H7 (cell line): Measurements from ENCODE around the gene ZNF775. TPM values are rescaled to one million over a fixed set of nuclear protein-coding genes. Genes with fewer than 3 reads are reported as not detected.

Source experiments
- DNase-seq: peaks from one replicate; pipeline ENCODE4 v3.0.0; 2012
- H3K27me3 ChIP-seq: 2 replicates; pipeline ENCODE4 v1.6.0; 2011; ENCODE audit warnings: mild to moderate bottlenecking, low read length; ENCODE audit not compliant: control insufficient read depth, insufficient read depth
- H3K36me3 ChIP-seq: replicated peaks from 2 replicates; pipeline ENCODE4 v1.5.1; 2011; ENCODE audit warnings: low read length; ENCODE audit not compliant: control insufficient read depth, insufficient read depth
- H3K4me3 ChIP-seq: 2 replicates; pipeline ENCODE4 v1.5.1; 2011; ENCODE audit warnings: low read depth, mild to moderate bottlenecking, control low read depth, low read length, moderate library complexity; ENCODE audit not compliant: insufficient read depth
- total RNA-seq: library from RNA; depleted of rRNA; stranded (reverse); fragments of >200 nt; shearing (Covaris generic); gene quantifications from 2 replicates; pipeline ENCODE4 v1.2.3, GENCODE V29; 2014

Gene ZNF775
- total RNA-seq, 1 experiment from 2014 or later = 44.2 TPM

GRCh38 chr7:150340024-150340749, 38.9 kb upstream of the ZNF775 start:
- DNase-seq = peak; percentile 78
- Histone ChIP-seq H3K36me3 (peaks cover 11% of the 10 kb centered on the region), H3K4me3 (peak overlapping the region; percentile 80), H3K27me3 (peaks cover 31% of the 10 kb centered on the region)

- Histone ChIP-seq H3K27me3 (peaks cover 31% of the 10 kb centered on the region), H3K4me3 (peak overlapping the region; percentile 80), H3K36me3 (peaks cover 11% of the 10 kb centered on the region)
- DNase-seq = peak; percentile 68
Observed at GRCh38 chr7:150340875-150341262, 38.3 kb upstream of the ZNF775 start.

GRCh38 chr7:150341263-150342120, 37.6 kb upstream of the ZNF775 start, which contains the start of gene RARRES2:
RARRES2 (minus strand) TSS chr7:150341629; CDS start chr7:150340609, 1,020 bp downstream.
- Histone ChIP-seq H3K36me3 (peaks cover 11% of the 10 kb centered on the region), H3K4me3 (peak within 1 kb of the TSS; percentile 80), H3K27me3 (peaks cover 31% of the 10 kb centered on the region)
- peak; percentile 95 for DNase-seq

- Histone ChIP-seq H3K4me3 (peak overlapping the region; percentile 80), H3K36me3 (peaks cover 10% of the 10 kb centered on the region), H3K27me3 (peaks cover 31% of the 10 kb centered on the region)
- DNase-seq = peak; percentile 13
Observed at GRCh38 chr7:150342121-150342408, 37.1 kb upstream of the ZNF775 start.

- DNase-seq = no peak
- Histone ChIP-seq H3K36me3 (peaks cover 6% of the 10 kb centered on the region), H3K27me3 (peaks cover 31% of the 10 kb centered on the region), H3K4me3 (no peak overlapping the region)
Observed at GRCh38 chr7:150343225-150343624, 35.9 kb upstream of the ZNF775 start.

GRCh38 chr7:150344299-150344698, 34.8 kb upstream of the ZNF775 start:
- no peaks in the 10 kb centered on the region; the same call in none of the 2 replicates for H3K36me3 ChIP-seq
- DNase-seq = no peak
- H3K4me3 ChIP-seq = no peak overlapping the region
- peaks cover 31% of the 10 kb centered on the region for H3K27me3 ChIP-seq

- H3K4me3 ChIP-seq = no peak overlapping the region
- peaks cover 30% of the 10 kb centered on the region for H3K27me3 ChIP-seq
- H3K36me3 ChIP-seq = no peaks in the 10 kb centered on the region
- no peak for DNase-seq
Observed at GRCh38 chr7:150345012-150345411, 34.1 kb upstream of the ZNF775 start.

GRCh38 chr7:150346922-150347321, 32.2 kb upstream of the ZNF775 start:
- peak; percentile 9 for DNase-seq
- Histone ChIP-seq H3K27me3 (peaks cover 18% of the 10 kb centered on the region), H3K4me3 (no peak overlapping the region)

GRCh38 chr7:150351587-150352194, 27.4 kb upstream of the ZNF775 start:
- no peak overlapping the region for H3K4me3 ChIP-seq
- peak; percentile 57 for DNase-seq

More at GRCh38 chr7:150346922-150347321, 32.2 kb upstream of the ZNF775 start:
- no peaks in the 10 kb centered on the region for H3K36me3 ChIP-seq

GRCh38 chr7:150355666-150356059, 23.5 kb upstream of the ZNF775 start:
- no peak for DNase-seq
- H3K36me3 ChIP-seq = no peaks in the 10 kb centered on the region
- no peak overlapping the region for H3K4me3 ChIP-seq
- H3K27me3 ChIP-seq = no peaks in the 10 kb centered on the region

More at GRCh38 chr7:150351587-150352194, 27.4 kb upstream of the ZNF775 start:
- Histone ChIP-seq H3K36me3 (no peaks in the 10 kb centered on the region), H3K27me3 (no peaks in the 10 kb centered on the region)

- DNase-seq = peak; percentile 75
- H3K36me3 ChIP-seq = no peaks in the 10 kb centered on the region
- no peak overlapping the region for H3K4me3 ChIP-seq
- no peaks in the 10 kb centered on the region for H3K27me3 ChIP-seq
Observed at GRCh38 chr7:150356265-150356897, 22.7 kb upstream of the ZNF775 start.

- Histone ChIP-seq H3K4me3 (no peak overlapping the region), H3K36me3 (no peaks in the 10 kb centered on the region), H3K27me3 (no peaks in the 10 kb centered on the region)
- DNase-seq = peak; percentile 26
Observed at GRCh38 chr7:150357270-150357669, 21.9 kb upstream of the ZNF775 start.

GRCh38 chr7:150357771-150358427, 21.2 kb upstream of the ZNF775 start:
- Histone ChIP-seq H3K27me3 (no peaks in the 10 kb centered on the region), H3K4me3 (no peak overlapping the region), H3K36me3 (no peaks in the 10 kb centered on the region)
- DNase-seq = peak; percentile 67

GRCh38 chr7:150358433-150358832, 20.7 kb upstream of the ZNF775 start:
- H3K36me3 ChIP-seq = no peaks in the 10 kb centered on the region
- no peaks in the 10 kb centered on the region for H3K27me3 ChIP-seq
- no peak overlapping the region for H3K4me3 ChIP-seq
- no peak for DNase-seq
